PC-9 (cell line): ENCODE data around the gene CHRNA3.

Experiments
- EZH2 ChIP-seq: fragments of 200-600 bp; sonication (generic); IDR thresholded peaks from 2 replicates; pipeline ENCODE4 v1.8.0; 2017; ENCODE audit warnings: antibody characterized with exemption, low read depth
- TF ChIP-seq, protein P1 (sequence below): fragments of 200-600 bp; sonication (generic); conservative IDR thresholded peaks from 2 replicates; pipeline ENCODE4 v1.6.1; 2017; ENCODE audit warnings: mixed run types, antibody characterized with exemption, mild to moderate bottlenecking, moderate library complexity

DNA sequence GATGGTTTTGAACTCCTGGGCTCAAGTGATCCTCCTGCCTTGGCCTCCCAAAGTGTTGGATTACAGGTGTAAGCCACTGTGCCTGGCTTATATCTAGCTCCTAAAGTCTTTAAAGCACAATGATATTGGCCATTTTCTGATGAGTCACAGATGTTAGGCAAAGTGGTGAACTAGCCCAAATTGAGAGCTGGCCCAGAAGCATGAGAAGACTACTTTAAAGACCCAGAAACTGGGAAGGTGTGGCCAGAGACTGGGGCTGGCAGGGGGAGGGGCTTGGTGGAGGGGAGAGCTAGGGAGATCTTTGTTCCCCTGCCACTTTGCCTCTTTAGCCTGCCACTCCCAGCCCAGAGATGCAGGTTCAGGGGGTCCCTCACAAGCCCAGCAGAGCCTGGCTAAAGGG is 21.6 kb downstream of the CHRNA3 start:
- no peak for TF ChIP-seq EZH2
- TF ChIP-seq, protein P1, sequence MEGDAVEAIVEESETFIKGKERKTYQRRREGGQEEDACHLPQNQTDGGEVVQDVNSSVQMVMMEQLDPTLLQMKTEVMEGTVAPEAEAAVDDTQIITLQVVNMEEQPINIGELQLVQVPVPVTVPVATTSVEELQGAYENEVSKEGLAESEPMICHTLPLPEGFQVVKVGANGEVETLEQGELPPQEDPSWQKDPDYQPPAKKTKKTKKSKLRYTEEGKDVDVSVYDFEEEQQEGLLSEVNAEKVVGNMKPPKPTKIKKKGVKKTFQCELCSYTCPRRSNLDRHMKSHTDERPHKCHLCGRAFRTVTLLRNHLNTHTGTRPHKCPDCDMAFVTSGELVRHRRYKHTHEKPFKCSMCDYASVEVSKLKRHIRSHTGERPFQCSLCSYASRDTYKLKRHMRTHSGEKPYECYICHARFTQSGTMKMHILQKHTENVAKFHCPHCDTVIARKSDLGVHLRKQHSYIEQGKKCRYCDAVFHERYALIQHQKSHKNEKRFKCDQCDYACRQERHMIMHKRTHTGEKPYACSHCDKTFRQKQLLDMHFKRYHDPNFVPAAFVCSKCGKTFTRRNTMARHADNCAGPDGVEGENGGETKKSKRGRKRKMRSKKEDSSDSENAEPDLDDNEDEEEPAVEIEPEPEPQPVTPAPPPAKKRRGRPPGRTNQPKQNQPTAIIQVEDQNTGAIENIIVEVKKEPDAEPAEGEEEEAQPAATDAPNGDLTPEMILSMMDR, result no peak
